Left renal pelvis (tissue), 4 donors: Measurements from ENCODE around the gene DRC1. TPM values are rescaled to one million over a fixed set of nuclear protein-coding genes. Genes with fewer than 3 reads are reported as not detected.

Source experiments
- DNase-seq, 4 donors: peaks; one replicate each; pipeline ENCODE4 v3.0.0-alpha.2; 2013; ENCODE audit warnings: low read depth in 4 of 4, low spot score in 3 of 4
- polyA plus RNA-seq, 4 donors: library from polyadenylated mRNA; unstranded; fragments of 120-200 nt; gene quantifications; one replicate each; pipeline ENCODE4 v1.2.1, GENCODE V29; 2013; ENCODE audit not compliant: insufficient read length in 4 of 4

The DRC1 gene
- polyA plus RNA-seq, 4 donors = 0.29 to 3.6 (median 3.3) TPM

DNA sequence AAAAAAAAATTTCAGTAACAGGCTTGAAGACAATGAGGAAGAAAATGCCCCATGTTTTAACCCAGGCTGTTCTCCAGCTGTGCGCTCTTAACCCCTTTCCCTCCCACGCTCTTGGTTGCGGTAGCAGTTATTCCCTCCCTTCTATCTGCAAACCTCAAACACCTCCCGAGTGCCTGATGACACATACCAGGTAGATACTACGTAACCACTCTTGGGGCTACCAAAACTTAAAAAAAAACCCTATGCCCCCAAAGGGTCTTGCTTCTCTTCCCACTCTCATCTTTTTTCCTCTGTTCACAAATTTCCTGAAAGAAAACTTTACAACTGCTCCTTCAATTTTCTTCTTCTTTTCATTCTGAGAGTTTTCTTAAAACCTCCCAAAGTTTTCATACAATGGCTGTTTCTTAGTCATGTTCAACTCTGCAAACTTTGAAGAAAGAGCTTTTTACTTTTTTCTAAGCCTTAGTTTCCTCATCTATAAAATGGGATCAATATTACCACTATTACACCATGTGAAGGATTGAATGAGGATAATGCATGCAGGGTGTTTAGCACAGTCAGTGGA is 4.9 kb upstream of the DRC1 start:
- DNase-seq = no peak

GRCh38 chr2:26399771-26400376 is 1.8 kb upstream of the DRC1 start:
- no peak for DNase-seq

GRCh38 chr2:26400723-26401122 is 997 bp upstream of the DRC1 start:
- no peak for DNase-seq

DNA sequence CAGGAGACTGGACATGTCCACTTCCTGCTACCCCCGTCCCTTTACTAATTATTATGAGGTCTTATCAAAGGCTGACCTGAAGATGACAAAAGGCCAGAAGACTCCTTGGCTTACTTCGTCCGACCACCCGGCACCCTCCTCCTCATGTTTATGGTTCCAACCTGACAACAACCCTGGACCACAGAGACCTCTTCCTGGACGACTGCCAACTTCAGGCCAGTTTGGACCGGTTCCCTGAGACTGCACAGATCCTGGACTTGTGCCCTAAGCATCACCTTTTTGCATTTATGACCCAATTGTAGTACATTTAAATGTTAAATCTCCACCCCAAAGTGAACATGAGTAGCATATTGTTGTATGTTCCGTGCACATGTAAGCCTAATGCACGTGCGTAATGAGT is 5.8 kb downstream of the DRC1 start:
- DNase-seq = no peak

DNA sequence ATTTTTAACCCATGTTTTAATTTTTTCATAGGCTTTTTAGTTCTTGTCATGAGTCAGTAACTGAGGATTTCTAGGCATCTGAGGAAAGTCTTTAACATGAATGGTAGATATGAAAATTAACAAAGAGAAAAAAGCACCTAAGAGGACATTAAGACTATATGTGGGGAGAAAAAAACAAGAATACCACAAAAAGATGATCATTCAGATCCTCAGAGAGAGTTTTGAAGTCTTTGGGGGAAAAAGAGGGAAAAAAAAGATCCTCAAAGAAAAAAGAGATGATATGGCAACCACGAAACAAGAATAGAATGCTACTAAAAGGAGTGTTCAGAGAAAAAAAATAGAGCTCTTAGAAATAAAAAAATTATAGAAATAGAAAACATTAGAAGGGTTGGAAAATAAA is 8.1 kb downstream of the DRC1 start:
- DNase-seq = no peak

GRCh38 chr2:26410764-26411243 is 9.1 kb downstream of the DRC1 start:
- no peak for DNase-seq

GRCh38 chr2:26411419-26411818 is 9.7 kb downstream of the DRC1 start:
- DNase-seq = no peak

DNA sequence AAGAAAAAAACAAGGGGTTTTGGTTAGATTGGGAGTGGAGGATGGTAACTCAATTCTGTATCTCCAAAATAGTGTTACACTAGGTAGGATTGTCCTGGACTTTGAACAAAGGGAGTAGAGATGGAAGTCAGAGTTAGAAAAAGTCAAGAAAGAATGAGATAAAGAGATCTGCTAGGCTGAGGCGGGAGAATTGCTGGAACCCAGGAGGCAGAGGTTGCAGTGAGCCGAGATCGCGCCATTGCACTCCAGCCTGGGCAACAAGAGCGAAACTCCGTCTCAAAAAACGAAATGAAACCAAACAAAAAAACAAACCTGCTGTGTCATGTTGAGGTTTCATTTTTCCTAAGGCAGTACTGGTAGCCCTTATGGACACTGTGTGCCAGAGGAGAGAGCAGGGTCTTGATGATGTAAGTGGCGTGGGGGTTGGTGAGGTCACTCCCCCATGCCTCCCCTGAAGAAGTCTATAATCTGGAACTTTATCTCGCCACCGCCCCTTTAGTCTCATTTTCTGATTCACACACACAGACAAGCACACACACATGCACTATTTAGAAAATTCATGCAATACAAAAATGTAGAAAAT is 10.5 kb downstream of the DRC1 start:
- no peak for DNase-seq

GRCh38 chr2:26414311-26414710 is 12.6 kb downstream of the DRC1 start:
- DNase-seq = no peak

- DNase-seq = no peak
These were observed 20.2 kb downstream of the DRC1 start for GRCh38 chr2:26421961-26422360.

GRCh38 chr2:26422947-26423629 is 21.4 kb downstream of the DRC1 start:
- DNase-seq = no peak

GRCh38 chr2:26423750-26424149 is 22.0 kb downstream of the DRC1 start:
- no peak for DNase-seq

DNA sequence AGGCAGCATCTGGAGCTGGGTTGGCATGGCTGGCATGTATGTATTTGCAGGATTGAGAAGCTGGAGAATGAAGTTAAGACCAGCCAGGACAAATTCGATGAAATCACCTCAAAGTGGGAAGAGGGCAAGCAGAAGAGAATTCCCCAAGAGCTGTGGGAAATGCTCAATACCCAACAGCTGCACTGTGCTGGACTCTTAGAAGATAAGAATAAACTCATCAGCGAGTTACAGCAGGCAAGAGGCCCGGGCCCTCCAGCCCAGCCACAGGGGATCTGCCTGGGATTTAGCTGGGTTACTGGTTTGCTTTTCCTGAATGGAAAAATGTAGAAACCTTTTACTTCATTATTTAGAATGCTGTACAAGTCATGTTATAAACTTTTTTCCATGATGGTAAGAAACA is 22.5 kb downstream of the DRC1 start:
- no peak for DNase-seq

GRCh38 chr2:26428846-26429245 is 27.1 kb downstream of the DRC1 start:
- DNase-seq = no peak

DNA sequence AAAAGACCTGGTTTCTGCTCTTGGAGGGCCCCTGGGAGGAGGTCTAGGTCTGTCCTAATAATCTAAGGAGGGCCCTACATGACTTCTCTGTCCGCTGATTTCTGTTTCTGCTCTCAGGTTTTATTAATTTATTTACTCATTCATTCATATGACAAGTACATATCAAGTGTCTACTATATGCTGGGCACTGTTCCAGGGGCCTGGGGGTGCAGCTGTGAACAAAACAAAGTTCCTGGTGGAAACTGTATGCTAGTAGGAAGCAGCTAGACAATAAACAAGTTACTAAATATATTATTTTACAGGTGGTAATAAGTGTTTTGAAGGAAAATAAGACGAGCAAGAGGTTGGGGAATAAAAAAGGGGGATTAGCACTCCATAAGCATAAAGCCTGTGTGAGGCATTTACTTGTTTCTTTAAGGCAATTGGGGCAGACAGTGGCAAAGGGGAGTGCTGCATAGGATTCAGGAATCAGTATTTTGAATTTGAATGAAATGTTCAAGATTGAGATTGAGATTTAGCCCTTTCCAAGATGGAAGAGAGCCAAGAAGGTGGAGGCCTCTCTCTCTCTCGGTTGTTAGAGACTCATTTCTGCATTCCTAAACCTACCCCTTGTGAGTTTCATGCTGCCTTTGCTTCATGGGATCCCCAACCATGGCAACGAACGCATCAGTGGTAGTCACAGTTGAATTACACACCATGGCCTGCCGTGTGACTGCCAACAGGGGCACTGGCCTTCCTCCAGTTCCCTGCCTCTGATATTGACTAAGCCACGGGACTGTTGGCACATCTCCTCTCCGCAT is 28.3 kb downstream of the DRC1 start:
- no peak for DNase-seq

DNA sequence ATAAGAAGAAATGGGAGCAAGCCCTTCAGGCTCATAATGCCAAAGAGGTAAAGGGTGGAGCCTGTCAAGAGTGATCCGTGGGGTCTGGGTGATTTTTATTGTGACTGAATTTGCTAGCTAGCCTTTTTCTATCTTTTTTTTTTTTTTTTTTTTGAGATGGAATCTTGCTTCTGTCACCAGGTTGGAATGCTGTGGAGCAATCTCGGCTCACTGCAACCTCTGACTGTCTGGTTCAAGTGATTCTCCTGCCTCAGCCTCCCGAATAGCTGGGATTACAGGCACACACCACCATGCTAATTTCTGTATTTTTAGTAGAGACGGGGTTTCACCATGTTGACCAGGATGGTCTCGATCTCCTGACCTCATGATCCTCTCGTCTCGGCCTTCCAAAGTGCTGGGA is 29.1 kb downstream of the DRC1 start:
- no peak for DNase-seq

DNA sequence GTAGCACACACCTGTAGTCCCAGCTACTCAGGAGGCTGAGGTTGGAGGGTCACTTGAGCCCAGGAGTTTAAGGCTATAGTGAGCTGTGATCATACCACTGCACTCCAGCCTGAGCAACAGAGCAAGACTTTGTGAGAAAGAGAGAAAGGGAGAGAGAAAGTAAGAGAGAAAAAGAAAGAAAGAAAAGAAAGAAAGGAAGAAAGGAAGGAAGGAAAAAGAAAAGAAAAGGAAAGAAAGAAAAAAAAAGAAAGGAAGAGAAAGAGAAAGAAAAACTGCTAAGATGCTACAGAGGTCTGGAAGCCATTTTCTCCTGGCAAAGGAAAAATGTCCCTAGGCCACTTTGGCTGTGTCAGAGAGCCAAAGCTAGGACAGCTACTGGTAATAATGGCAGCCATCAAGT is 30.6 kb downstream of the DRC1 start:
- DNase-seq = no peak

DNA sequence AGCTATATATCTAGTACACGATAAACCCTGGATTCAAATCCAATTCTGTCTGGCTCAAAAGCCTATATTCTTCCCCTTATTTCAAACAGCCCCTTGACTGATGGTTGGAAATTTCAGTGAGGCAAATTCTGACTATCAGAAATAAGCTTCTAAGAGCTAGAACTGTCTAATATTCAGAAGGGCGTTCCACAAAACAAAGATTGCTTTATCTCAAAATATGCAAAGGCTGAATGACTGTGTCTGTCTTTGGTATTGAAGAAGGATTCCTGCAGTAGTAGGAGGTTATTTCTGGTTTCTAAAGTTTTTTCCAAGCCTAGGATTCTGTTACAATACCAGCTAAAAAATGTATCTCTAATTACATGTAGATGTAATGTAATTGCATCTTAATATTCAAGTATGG is 31.1 kb downstream of the DRC1 start:
- DNase-seq = no peak

DNA sequence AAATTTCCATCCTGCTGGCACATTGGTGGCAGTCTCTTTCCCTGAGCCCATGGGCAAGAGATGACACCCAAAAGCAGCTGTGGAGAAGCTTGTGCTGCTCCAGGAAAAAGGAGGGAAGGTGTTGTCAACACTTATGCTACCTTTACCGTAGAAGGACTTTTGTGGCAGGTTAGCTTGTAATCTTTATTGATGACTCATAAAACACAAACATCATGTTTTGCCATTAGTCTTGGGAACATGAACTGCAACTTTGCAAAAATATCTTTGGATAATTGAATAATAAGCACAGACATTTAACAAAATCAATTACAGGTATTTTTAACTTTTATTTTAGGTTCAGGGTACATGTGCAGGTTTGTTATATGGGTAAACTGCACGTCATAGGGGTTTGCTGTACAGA is 33.4 kb downstream of the DRC1 start:
- DNase-seq = no peak

GRCh38 chr2:26438526-26438925 is 36.8 kb downstream of the DRC1 start:
- no peak for DNase-seq

DNA sequence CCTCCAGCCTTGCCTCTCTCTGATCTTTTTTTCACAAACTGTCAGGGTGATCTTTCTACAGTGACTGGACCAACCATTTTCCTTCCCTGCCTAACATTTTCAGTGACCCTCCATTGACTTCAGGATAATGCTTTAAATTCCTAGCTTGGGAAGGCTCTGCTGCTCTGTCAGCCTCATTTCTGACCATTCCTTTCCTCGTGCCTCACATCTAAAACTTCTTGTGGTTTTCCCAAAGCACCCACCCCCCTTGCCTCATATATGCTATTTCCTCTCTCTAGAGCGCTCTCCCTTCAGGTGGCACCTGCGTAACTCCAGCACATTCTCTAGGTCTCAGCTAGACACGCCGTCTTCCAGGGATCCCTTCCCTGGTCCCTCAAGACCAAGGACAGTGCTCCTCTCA is 37.2 kb downstream of the DRC1 start:
- DNase-seq = no peak
